ENCODE data around the gene KIAA1549. TPM values are rescaled to one million over a fixed set of nuclear protein-coding genes. Genes with fewer than 3 reads are reported as not detected.

KIAA1549 gene
- total and polyA plus RNA-seq, 2 of the 8 experiments (the other 6 are each of a cell fraction or from before 2014, with no cell fraction given), result 6.5 to 17.3 TPM

- Histone ChIP-seq H3K4me1 (replicated peaks in 1 of 4; ENCODE audit: control insufficient read depth in 3 of 4, insufficient read depth in 4 of 4, low read length in 3 of 4) (peaks cover 2 to 23% (median 8%) of the 10 kb centered on the region in 4 experiments), H2BK20ac (ENCODE audit: low read length) (no peak overlapping the region), H2AFZ (ENCODE audit: low read length) (no peak overlapping the region), H2BK15ac (ENCODE audit: low read length) (no peak overlapping the region), H2BK12ac (ENCODE audit: low read depth, low read length) (no peak overlapping the region), H3K9ac (replicated peaks in 1 of 4; ENCODE audit: extremely low read depth in 1 of 4, low read depth in 3 of 4, low read length in 3 of 4) (no peak overlapping the region), H3K4ac (replicated peaks; ENCODE audit: insufficient read length, low read depth, low read length) (no peak overlapping the region), H2AK5ac (ENCODE audit: low read depth, low read length) (no peak overlapping the region), H3K23ac (ENCODE audit: insufficient read length) (no peak overlapping the region), H3K79me2 (ENCODE audit: control insufficient read depth in 1 of 2, insufficient read depth in 2 of 2, low read length in 2 of 2) (peaks cover 10 to 79% of the 10 kb centered on the region in 2 experiments), H2BK120ac (replicated peaks; ENCODE audit: low read depth, low read length) (no peak overlapping the region), H3K9me3 (ENCODE audit: insufficient read depth in 2 of 2, low read depth in 1 of 2, low read length in 1 of 2) (no peaks in the 10 kb centered on the region), H3K18ac (ENCODE audit: extremely low read depth, low read length) (no peak overlapping the region), H4K8ac (ENCODE audit: extremely low read depth, insufficient read depth, low read length) (no peak overlapping the region), H3K23me2 (ENCODE audit: low read depth, low read length) (peaks cover 6% of the 10 kb centered on the region; the same call in 1 of the 2 replicates), H3K27ac (ENCODE audit: low read depth, low read length) (no peak overlapping the region), H3K27me3 (replicated peaks in 1 of 4; ENCODE audit: control insufficient read depth in 3 of 4, extremely low read depth in 1 of 4, insufficient read depth in 3 of 4, low read length in 3 of 4) (no peaks in the 10 kb centered on the region; a peak in 1 of 7 replicates), H3K56ac (replicated peaks; ENCODE audit: insufficient read length, low read depth, low read length) (no peak overlapping the region), H3K4me2 (ENCODE audit: insufficient read depth in 1 of 2, low read depth in 2 of 2, low read length in 2 of 2) (no peak overlapping the region), H3K36me3 (ENCODE audit: control insufficient read depth in 2 of 4, insufficient read depth in 4 of 4, low read length in 3 of 4) (no peaks in the 10 kb centered on the region), H4K20me1 (replicated peaks in 1 of 2; ENCODE audit: control insufficient read depth in 1 of 2, insufficient read depth in 2 of 2, low read length in 2 of 2) (peaks cover 2 to 11% of the 10 kb centered on the region in 2 experiments), H3K79me1 (ENCODE audit: low read depth, low read length) (peaks cover 36% of the 10 kb centered on the region), H2BK5ac (ENCODE audit: low read depth, low read length) (no peak overlapping the region), H4K91ac (replicated peaks; ENCODE audit: insufficient read length, low read length) (no peak overlapping the region), H3K4me3 (ENCODE audit: extremely low read depth in 1 of 4, insufficient read depth in 2 of 4, low read depth in 3 of 4, low read length in 4 of 4) (no peak overlapping the region), H4K5ac (ENCODE audit: insufficient read length, low read depth, low read length) (no peak overlapping the region), H3K14ac (ENCODE audit: insufficient read length) (no peak overlapping the region)
- FAIRE-seq, result no peak
- WGBS, 2 experiments (ENCODE audit: extremely low coverage in 1 of 2, insufficient coverage in 1 of 2, insufficient read length in 1 of 2, insufficient replicate concordance in 2 of 2, low coverage in 1 of 2, low lambda C conversion rate in 2 of 2, missing lambda C conversion rate in 1 of 2), result 90% methylated on average over 7 of the region's 7 CpGs; no CpG with 5 or more reads in 1 of the 2 experiments
- TF ChIP-seq ATF2 (IDR thresholded peaks at IDR 0.05; ENCODE audit: low read length) (no peak), RAD21 (IDR thresholded peaks at IDR 0.05 in 1 of 2, conservative IDR thresholded peaks at IDR 0.05 in 1 of 2; ENCODE audit: low read depth in 2 of 2, low read length in 2 of 2) (no peak), RXRA (IDR thresholded peaks at IDR 0.05; ENCODE audit: insufficient read depth, low read depth, low read length) (no peak), CHD1 (IDR thresholded peaks at IDR 0.05; ENCODE audit: low read depth, low read length) (no peak), ZNF274 (IDR thresholded peaks at IDR 0.05; ENCODE audit: borderline replicate concordance, extremely low read depth, low read length) (no peak)
- ChIA-PET POLR2A (ENCODE audit: partially characterized antibody) (interaction anchor here (1.0 to 3.8 kb wide), 2 partner anchors 11 to 14 kb away, joined by 3 to 14 read pairs; partner anchors contain the start of gene KIAA1549), CTCF (ENCODE audit: partially characterized antibody) (interaction anchor here (0.9 to 2.3 kb wide), 2 partner anchors 8 to 85 kb away, joined by 3 to 6 read pairs; no protein-coding TSS in a partner anchor)
- no peak for DNase-seq (ENCODE audit: low read depth in 1 of 2, low spot score in 2 of 2)
These were observed 10.7 kb downstream of the KIAA1549 start for GRCh38 chr7:138970446-138970845.

All from H1 (cell line).